Measurements from ENCODE around the gene ZNRD2.

The ZNRD2 gene

DNA sequence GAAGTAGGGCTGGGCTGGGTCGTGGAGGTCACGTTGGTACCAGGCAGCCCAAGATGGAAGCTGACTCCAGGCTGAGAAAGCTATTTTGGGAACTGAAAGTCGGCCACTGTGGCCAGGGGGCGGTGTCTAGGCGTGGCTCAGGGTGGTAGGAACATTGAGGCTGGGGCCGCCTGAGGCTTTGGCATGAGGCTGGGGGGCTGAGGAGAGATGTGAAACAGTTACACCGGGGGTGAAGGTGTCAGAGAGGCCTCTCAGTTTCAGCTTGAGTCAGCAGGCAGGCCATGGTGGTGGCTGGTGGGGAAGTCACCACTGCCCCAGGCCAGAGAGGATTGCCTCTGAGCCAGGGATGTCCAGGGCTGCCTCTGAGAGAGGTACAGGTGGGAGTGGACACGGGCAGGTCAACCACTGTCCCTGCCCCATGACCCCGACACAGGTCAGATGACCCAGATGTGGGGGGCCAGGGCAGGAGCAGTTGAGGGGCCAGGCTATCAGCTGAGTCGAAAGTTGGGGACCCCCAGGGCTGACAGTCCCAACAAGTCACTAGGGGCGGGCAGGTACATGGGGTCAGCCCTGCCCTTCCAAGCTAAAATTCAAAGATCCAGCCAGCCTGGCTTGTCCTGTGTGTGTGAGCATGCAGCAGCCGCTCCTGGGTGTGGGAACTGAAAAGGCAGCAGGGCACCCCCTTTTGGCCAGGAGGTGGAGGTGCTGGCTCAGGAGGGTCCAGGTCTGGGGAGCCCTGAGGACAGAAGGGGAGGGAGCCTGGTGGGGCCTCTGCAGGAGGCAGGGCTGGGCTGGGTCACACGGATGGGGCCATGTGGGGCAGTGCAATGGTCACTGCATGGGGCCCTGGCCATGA, 18.1 kb downstream of the ZNRD2 start:
- peak; percentile 71 for DNase-seq (ENCODE audit: low spot score)

DNA sequence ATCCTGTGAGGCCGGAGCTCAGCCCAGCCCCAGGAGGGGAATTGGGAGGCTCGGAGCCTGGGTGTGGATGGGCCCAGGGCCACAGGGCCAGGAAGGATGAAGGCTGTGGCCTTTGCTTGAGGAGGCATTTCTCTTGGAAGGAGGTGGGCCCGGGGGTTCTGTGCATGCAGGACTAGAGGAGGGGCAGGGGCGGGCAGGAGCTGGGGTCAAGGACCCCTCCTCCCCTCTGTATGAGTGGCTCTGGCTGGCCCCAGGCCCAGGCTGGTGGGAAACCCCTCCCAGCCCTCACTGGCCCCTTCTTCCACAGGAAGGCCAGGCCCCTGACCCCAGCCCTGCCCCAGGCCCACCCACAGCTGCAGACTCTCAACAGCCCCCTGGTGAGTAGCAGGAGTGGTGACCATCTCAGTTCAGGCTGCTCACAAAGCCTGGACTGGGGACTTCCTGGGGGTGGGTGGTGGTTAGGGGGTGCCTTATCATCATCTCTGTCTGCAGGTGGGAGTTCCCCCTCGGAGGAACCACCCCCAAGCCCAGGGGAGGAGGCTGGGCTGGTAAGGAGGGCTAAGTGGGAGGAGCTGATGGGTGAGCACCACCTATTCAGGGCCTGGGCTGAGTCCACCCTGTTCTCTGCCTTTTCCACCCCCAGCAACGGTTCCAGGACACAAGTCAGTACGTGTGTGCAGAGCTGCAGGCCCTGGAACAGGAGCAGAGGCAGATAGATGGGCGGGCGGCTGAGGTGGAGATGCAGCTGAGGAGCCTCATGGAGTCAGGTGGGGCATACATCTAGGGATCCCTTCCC, 19.4 kb downstream of the ZNRD2 start:
- DNase-seq (ENCODE audit: low spot score) = no peak

DNA sequence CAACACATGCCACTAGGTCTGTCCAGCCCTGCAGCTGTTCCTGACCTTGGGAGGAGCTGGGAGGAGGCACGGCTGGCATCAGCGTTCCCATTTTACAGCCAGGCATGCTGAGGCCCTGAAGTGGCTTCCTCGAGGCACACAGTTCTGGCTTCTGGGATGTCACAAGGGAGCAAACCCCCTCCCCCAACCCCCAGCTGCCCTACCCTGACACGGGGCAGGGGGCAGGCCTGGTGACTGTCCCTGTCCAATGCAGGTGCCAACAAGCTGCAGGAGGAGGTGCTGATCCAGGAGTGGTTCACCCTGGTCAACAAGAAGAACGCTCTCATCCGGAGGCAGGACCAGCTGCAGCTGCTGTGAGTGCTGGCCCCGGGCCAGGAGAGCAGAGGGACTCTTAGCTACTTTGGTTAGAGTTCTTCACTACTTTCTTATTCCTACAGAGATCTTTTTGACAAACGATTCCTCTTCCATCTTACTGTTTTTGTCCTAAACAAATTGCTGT, 20.0 kb downstream of the ZNRD2 start:
- DNase-seq (ENCODE audit: low spot score) = no peak

DNA sequence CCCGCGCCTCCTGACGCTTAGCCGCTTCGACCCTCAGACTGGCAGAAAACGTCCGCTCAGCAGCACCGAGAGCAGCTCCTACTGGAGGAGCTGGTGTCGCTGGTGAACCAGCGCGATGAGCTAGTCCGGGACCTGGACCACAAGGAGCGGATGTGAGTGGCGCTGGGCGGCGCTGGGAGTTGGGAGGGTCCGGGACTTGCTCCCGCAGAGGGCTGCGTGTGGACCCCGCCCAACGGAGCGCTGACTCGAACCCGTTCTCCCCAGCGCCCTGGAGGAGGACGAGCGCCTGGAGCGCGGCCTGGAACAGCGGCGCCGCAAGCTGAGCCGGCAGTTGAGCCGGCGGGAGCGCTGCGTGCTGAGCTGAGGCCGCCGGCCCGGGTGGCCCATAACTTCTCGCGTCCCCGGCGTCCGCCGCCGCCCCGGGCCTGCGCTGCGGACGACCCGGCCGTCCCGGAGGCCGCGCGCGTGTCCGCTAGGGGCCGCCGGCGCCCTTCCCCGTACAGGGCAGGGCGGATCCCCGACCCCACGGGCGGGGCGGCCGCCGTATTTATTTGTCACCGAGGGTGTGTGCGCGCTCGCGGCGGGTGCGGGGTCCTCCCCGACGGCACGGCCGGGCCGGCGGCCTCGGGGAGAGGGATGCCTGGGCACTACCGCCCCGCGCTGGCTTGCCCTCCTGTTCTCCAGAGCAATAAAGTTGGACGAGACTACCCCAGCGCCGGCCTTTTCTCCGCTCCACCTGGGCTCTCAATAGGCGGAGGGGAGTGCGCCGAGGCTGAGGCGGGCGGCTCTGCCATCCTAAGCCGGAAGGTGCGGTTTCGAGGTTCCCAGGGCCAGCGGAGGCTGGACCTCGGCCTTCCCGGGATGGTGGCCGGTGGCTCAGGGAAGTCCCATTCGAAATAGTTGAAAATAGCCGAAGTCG, 21.9 kb downstream of the ZNRD2 start:
- DNase-seq (ENCODE audit: low spot score) = no peak

DNA sequence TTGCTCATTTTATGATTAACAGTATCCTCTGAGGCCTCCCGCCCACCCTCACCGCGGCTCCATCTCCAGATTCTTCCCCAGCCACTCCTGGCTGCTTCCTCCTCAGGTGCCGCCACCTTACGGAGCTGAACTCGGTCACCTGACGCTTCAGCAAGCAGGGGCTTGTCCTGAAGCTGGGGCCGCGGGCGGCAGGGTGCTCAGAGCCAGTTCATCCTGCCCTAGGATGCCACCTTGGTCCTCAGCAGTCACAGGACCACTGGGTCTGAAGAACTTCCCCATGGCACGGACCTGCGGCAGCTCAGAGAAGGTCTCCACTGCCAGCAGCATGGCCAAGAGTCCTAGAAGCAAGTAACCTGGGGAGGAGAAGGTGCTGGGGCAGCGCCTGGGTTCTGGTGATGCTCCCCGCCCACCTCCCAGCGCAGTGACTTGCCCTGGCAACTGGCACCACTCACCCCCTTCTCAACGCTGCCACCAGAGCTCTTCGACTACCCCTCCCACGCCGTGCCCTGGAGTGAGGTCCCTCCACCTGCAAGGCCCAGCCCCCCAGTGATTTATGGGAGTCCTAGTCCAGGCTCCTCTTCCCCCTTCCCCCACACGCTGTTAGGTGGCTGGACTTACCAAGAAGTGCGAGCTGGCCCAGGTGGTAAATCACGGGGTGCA, 22.7 kb downstream of the ZNRD2 start:
- no peak for DNase-seq (ENCODE audit: low spot score)

DNA sequence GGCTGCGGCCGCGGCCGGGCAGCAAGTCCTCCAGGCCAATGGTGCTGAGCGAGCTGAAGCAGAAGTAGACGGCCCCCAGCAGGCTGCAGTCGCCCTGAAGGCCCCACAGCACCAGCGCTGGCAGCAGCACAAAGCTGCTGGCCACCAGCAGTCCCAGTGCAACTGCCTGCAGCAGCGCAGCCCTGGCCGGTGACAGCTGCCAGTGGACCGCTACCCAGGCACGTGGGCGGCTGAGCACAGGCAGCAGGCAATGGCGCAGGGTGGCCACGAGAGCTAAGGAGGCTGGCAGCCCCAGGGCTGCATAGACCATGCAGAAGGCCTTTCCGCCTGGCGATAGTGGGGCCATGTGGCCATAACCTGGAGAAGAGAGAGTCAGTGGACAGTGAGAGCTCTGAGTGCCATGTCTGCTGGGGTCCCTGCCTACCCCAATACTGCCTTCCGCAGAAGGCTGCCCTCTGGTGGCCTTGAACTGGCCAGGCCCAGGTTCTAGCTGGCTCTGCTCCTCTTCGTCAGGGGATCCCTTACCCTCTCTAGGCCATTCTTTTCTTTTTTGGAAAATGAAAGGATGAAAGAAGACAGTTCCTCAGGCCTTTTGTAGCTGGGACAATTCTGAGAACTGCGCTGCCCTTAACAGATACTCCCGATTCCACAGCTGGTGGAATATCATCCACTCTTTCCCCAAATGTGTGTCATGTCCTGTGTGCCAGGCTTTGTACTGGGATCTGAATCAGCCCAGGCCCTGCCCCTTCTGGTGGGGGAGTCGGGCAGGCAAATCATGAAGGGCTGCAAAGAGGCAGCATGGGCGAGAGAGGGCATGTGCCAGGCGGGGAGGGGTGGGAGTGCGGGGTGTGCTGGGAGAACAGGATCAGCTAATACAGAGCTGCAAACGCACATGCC, 23.5 kb downstream of the ZNRD2 start:
- DNase-seq (ENCODE audit: low spot score) = peak; percentile 79

DNA sequence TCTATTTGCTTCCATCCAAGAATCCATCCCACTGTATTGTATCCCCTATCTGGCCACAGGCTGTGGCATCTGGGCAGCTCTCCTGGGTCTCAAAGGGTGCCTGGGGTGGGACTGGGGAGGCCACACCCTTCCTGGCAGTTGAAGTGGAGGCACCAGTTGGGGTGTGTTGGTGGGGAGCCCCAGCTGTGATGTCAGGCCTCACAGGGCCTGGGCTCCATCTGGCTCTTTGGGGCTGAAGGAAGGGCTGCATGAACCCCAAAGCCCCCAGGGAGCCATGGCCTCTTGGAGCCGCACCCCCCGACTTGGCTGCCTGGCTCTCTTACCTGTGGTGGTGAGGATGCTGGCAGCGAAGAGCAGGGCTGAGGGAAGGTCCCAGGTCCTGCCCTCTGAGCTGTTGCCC, 24.9 kb downstream of the ZNRD2 start:
- no peak for DNase-seq (ENCODE audit: low spot score)

DNA sequence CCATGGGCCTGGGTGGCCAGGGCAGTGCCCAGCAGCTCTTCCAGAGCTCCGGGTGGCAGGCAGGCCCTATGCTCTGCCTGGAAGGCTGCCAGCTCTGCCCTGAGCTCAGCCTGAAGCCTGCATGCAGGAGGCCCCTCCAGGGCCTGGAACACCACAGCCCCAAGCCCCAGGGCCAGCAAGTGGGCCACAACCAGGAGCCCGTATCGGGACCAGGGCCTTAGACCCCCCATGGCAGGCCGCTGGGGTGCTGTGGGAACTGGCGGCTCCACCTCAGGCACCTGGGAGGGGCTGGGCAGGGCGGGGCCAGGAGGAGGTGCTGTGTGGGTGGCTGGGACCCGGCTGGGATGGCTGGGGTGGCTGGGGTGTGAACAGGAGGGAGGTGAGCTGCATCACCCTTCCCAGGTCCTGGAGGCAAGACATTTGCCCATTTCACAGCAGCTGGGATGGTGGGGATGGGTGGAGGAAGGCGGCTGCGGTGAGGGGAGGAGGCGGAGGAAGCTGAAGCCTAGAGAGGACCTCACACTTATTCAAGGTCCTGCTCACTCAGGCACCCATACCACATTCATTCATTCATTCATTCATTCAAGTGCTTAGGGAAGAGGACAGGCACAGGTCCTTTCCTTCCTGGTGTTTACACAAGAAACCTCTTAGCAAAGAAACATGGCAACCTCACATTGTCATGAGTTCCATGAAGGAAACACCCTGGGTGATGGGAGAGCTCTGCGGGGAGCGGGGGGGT, 25.4 kb downstream of the ZNRD2 start, which contains the start of gene KCNK7:
Gene KCNK7 (minus strand): TSS at position 258 of the 739 bp plus-strand sequence. CDS start 28 bp downstream, at position 230.
- DNase-seq (ENCODE audit: low spot score) = peak; percentile 54

DNA sequence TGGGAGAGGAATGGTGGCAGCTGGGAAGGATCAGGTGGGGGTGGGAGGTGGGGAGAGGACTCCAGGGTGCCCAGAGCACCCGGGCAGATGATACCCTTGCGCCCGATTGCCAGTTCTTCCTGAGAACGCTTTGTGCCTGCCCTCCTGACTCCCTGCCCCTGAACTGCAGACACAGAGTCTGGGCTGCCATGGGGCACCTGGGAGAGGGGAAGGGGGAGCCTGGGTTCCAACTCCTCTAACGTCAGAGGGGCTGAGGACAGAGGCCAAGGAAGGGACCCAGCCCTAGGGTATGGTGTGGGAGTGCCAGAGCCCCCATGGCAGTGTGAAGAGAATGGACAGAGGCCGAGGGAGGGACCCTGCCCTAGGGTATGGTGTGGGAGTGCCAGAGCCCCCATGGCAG, 26.2 kb downstream of the ZNRD2 start:
- DNase-seq (ENCODE audit: low spot score) = no peak

DNA sequence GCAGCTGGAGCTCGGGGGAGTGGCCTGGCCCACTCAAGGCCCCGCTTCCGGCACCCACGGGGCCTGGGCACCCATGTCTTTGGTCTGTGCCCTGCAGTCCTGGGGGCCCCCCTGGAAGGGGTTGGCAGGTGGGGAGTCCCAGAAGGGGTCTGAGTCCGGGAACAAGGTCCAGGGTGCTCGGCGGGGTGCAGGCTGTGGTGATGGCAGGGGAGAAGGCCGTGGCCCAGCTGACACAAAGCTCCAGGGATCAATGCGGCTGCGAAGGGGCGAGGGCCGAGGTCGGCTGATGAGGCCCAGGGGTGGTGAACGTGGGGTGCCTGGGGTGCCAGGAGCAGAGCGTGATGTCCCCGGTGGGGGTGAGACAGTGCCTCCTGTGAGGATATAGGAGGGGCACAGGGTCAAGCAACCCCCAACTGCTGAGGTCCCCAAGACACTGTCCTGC, 28.0 kb downstream of the ZNRD2 start:
- no peak for DNase-seq (ENCODE audit: low spot score)

DNA sequence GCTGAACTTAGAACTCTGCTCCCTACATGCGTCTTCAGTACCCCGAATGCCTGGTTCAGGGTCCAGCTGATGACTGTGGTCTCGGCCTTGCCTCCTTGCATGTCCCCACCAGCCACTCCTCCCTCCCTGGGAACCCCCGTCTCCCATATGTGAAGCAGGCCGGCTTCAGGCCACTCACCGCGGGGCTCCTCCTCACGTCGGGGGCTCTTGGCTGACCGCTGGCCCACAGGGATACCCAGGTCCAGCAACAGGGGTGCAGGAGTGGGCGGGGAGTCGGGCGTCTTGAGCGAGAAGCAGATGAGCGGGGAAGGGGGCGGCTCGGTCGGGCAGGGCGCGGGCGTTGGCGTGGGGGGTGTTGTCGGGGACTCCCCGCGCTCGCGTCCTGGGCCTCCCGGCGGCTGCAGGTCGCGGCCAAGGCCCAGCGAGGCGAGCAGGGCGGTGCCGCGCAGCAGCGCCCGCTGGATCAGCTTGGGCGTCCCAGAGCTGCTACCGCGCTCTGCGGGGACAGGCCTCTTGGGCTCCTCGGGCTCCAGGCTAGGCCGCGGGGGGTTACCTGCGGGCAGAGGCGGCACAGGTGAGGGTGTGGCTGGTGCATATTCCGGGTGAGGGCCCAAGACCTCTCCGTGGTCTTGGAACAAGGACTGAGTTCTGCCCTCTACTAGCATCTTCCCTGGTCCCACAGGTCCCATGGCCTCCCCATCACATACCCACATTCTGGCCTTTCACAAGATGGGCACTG, 29.1 kb downstream of the ZNRD2 start:
- no peak for DNase-seq (ENCODE audit: low spot score)

DNA sequence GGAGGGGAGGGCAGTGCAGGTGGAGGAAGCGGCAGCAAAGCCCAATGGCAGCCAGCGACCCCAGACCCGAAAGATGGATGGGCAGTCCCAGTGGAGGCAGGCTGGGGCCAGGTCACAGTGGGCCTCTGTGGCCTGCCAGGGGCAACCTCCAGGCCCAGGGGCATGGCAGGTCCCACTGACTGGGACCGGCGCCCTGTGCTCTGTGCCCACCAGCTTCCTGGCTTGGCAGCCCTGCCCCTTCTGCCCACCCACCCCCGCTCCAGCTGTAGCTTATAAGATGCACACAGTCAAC, 29.6 kb downstream of the ZNRD2 start:
- DNase-seq (ENCODE audit: low spot score) = no peak

DNA sequence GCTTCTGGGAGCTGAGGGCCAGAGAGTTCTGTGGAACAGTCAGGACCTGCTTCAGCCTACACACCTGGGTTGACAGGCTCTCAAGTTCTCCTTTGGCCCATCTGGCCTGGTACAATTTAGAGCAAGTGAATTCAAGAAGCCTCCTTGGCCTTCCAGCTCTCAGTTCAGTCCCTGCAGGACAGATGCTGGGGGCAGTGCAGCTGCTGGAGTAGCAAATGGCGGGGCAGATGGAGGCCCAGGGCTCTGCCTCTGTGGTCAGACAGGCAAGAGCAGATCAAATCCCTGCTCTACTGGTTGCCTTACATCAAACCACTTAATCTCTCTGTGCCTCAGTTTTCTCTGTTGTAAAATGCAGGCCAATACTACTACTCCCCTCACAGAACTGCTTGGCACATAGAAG, 34.0 kb downstream of the ZNRD2 start:
- DNase-seq (ENCODE audit: low spot score) = no peak

DNA sequence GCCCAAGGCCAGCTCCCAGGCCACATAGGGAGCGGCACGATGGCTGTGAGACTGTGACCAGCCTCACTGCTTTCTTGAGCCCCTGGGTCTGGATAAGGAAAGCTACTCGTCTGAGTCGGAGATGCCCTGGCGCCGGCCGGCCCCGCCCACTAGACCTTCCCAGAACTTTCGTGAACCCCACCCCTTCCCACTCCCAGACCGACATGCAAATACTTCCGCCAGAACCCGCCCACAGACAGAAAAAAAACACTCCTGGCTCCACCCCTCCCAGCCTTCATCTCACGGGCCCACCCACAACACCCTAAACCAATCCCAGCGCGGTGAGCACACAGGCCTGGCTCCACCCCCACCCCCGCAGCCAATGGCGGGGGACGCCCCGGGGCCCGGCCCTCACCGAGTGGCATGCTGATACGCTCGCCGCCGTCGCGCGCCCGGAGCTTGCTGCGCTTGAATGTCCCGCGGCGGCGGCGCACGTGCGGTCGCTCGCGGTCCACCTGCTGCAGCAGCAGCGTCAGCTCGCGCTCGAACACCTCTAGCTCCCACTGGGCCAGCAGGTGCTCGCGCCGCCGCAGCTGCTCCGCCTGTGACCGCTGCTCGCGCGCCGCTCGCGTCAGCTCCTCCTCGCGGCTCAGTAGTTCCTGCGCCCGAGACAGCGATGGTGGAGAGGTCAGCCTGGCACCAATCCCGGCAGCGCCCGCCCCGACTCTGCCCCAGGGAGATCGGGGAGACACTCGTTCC, 36.8 kb downstream of the ZNRD2 start:
- DNase-seq (ENCODE audit: low spot score) = peak; percentile 96

DNA sequence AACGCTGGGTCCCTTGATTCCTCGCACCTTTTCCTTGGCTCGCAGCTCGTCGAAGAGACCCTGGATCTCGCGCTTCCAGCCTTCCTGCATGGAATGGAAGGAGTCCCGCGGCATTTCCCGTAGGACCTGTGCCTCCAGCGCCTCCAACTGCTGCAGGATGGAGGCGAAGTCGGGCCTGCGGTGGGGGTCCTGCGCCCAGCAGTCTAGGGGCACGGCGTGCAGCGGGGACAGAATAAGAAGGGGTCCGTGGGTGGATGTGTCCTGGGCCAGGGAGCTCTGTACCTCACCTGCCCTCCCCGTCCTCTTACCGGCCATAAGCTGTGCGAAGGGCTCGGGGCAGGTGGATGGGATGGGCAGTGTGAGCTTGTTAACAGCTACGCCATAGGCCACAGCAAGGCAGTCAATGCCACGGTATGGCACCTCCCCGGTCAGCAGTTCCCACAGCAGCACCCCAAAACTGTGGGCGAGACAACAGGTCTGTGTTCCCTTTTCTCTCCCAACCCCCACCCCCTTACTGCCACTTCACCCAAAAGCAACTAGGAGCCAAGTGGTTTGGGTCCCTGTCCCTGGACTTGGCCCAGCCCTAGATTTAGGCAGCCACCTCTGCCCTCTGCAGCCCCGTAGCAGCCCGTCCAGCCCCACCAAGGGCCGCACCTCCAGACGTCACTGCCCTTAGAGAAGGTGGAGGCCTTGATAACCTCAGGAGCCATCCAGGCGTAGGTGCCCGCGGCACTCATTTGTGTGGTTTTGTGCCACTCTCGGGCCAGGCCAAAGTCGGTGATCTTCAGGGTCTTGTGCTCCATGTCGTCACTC, 37.5 kb downstream of the ZNRD2 start:
- DNase-seq (ENCODE audit: low spot score) = no peak

DNA sequence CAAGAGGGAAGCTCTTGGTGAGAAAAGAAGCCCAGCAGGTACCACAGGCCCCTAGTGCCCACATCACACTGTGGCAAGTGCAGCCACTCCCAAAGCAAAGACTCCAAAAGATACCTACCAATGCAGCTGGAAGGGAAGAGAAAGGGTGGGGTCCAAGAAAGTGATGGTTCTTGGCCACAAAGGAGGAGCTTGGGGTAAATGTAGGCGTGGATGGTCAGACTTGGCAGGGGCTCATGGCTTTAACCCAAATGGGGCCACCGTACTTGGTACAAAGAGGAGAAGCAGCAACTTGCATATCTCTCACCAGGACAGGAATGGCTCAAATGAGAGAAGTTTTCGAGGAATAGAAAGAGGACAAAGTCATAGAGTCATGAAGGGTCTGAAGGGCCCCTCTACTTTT, 39.0 kb downstream of the ZNRD2 start:
- DNase-seq (ENCODE audit: low spot score) = no peak

DNA sequence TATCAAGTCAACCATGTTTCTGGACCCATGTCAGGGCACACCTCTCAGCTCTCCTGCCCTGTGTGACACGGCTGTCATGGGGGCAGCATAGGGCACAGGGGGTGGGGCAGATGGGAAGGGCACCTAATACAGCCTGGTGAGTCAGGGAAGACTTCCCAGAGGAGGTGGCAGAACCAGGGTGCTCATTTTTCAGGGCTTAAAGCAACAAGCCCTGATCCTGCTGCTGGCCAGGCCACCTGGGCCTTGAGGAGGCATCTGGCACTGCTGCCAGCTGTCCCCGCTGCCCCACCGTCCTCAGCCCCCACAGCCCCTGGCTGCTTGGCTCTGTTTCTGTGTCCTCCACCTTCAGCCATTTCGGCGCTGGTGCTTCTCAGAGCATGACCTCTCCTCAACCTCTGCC, 39.4 kb downstream of the ZNRD2 start:
- no peak for DNase-seq (ENCODE audit: low spot score)
